ENCODE results near the gene C2orf74.

Gene C2orf74

GRCh38 chr2:61196671-61197070, 34.7 kb downstream of the C2orf74 start:
- DNase-seq (ENCODE audit: extremely low spot score, insufficient read length, low read depth) (no peak), FAIRE-seq (no peak)

DNA sequence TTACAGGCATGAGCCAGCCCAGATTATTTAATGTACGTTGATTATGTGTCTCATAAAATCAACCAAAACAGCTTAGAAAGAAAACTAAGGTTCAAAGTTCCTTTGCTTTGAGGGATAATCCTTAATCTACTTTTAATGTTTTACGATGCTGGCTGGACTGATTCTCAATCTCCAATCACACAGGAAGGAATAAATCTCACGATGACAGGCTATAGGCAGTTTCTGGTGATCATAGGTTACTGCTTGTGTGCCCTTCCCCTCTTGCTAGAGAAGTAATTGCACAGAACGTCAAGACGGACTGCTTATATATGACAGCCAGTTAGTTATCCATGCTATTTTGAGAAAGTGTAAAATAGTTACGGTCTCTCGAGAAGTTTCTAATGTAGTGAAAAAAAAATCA, 43.1 kb downstream of the C2orf74 start:
- FAIRE-seq, result no peak
- DNase-seq (ENCODE audit: extremely low spot score, insufficient read length, low read depth), result no peak

DNA sequence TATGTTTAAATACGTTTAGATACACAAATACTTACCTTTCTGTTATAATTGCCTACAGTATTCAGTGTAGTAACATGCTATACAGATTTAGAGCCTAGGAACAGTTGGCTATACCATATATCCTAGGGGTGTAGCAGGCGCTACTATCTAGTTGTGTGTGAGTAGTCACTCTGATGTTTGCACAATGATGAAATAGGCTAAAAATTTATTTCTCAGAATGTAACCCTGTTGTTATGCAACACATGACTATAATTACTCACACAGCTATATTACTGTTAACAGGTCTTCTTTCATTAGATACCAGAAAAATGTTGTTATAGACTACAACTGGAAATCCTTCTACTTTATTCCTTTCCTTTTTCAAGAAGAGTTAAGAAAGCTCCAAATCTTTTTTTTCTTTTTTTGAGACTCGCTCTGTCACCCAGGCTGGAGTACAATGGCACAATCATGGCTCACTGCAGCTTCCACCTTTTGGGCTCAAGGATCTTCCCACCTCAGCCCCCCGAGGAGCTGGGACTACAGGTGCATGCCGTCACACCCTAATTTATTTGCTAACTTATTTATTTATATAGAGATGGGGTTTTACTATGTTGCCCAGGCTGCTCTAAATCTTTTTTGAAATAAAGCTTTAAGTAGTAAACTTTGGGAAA, 48.5 kb downstream of the C2orf74 start:
- FAIRE-seq (no peak), DNase-seq (ENCODE audit: extremely low spot score, insufficient read length, low read depth) (no peak)

DNA sequence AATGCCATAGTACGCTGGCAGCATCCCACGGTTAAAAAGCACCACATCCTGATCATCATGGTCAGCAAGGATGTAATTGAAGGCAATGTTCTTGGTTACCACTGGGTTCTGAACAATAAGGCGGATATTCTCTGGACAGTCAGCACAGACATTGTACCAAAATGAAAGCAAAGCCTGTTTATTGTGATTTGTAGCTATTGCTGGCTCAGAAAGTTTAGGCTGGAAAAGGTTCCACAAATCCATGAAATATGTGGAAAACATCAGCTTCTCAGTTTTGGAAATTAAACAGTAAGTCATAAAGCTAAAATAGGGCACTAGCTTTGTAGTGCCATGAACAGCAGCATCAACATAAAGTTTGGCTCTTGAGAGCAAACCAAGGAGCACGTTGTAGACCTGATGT, 52.2 kb downstream of the C2orf74 start:
- DNase-seq (ENCODE audit: extremely low spot score, insufficient read length, low read depth) (no peak), FAIRE-seq (no peak)
